Hematopoietic multipotent progenitor cell treated with erythropoietin and hydrocortisone succinate and interleukin-3 and kit ligand, for 8 days (in vitro differentiated cells): ENCODE measurements around the gene IFTAP.

Source experiments
- DNase-seq: peaks from one replicate; pipeline ENCODE4 v3.0.0-alpha.2; 2015

Gene IFTAP

GRCh38 chr11:36600180-36600579 is 5.9 kb downstream of the IFTAP start:
- no peak for DNase-seq

- no peak for DNase-seq
Observed at GRCh38 chr11:36601155-36601554, 6.9 kb downstream of the IFTAP start.

DNA sequence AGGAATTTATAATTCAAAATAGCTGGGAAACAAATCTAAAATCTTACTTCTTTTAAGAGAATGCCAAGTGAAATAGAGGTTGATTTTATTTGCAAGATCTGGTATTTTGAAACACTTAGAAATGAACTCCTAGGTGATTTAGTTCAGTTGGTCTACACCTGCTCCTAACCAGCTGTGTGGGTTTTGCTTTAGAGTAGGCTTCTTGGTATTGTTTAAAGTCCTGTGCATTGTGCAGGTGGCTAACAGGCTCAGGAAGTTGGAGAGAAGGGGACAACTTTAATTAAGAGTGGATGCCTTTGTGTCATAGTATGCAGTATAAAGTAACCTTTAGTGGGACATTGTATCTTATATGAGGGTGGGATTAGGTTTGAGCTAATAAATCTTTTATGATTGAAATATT is 7.8 kb downstream of the IFTAP start:
- DNase-seq = no peak

GRCh38 chr11:36605221-36606216 is 11.2 kb downstream of the IFTAP start:
- no peak for DNase-seq

DNA sequence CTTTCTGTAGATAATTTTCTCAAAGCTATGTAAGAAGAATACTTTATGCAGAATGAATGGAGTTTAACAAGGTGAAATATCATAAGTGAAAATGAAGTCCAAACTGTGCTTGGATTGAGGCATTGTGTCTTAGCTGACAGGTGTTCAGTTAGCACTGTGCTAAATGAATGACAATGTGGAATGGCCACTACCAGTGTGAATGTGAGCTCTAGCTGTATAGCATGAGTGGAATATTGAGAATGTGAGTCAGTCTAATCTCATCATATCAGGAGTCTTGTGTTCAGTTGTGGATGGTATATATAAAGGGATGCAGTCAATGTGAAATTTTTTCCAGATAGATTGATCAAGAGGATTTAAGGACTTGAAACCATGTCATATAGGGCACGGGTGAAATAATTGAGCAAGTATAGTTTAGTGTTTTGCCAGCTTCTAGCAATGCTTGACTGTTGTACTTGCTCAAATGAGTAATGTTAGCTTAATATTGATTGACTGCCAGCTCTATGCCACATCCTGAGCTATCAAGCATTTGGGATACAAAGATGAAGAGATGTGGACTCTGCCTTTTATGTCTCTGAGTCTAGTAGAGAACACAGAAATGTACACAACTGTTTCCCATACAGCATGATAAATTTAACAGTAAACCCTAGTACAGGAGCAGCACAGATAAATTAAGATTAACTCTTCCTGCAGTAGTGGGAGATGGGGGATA is 14.3 kb downstream of the IFTAP start:
- DNase-seq = no peak

- peak; percentile 58 for DNase-seq
Observed at GRCh38 chr11:36609383-36609782, 15.1 kb downstream of the IFTAP start.

GRCh38 chr11:36615826-36616225 is 21.5 kb downstream of the IFTAP start:
- no peak for DNase-seq

- peak; percentile 90 for DNase-seq
Observed at GRCh38 chr11:36617543-36618362, 23.5 kb downstream of the IFTAP start.

GRCh38 chr11:36618363-36619047 is 24.2 kb downstream of the IFTAP start:
- DNase-seq = no peak

GRCh38 chr11:36619502-36619901 is 25.2 kb downstream of the IFTAP start:
- peak; percentile 78 for DNase-seq

GRCh38 chr11:36620246-36620645 is 25.9 kb downstream of the IFTAP start:
- DNase-seq = no peak

DNA sequence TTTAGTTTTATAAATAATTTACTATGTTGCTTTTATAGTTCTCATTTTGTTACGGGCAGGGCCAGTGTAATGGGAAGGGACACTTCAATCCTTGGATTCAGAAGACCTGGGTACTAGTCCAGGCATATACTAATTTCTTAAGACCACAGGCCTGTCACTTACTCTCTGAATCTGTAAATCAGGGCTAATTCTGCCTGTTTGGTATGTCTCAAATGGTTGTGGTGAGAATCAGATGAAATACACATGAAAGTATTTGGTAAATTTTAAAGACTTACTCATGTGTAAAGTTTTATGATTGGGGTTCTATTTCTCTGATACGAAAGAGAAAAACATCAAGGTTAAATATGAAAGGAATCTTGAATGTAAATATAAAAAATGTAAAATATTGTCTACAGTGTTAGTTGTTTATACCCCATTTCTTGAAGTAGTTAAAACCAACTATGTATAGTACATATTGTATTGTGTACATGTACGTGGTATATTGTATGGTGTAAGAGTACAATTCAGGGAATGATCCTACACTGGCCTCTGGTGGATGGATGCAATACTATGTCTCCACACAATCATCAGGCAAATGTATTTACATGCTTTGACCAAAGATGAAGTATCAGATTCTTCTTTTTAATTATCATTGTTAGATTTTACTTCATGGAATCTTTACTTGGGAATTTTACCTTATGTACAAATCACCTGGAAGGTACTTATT is 28.3 kb downstream of the IFTAP start:
- peak; percentile 81 for DNase-seq

DNA sequence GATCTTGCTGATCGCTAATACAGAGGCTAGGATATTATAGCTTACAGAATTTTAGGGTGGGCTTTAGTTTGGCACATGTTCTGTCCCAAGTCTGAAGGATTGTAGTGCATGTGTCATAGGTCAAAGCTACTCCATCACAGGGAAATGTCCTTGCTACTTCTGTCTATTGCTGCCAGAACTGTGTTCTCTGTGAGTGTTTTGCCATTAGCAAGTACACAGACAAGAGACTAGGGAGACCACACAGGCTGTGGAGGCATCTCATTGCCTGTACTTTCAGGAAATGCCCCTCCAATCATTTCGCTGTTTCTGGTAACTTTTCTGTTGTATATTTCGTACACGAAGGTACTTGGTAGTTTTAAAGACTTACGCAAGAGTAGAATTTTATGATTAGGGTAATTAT is 29.2 kb downstream of the IFTAP start:
- no peak for DNase-seq

DNA sequence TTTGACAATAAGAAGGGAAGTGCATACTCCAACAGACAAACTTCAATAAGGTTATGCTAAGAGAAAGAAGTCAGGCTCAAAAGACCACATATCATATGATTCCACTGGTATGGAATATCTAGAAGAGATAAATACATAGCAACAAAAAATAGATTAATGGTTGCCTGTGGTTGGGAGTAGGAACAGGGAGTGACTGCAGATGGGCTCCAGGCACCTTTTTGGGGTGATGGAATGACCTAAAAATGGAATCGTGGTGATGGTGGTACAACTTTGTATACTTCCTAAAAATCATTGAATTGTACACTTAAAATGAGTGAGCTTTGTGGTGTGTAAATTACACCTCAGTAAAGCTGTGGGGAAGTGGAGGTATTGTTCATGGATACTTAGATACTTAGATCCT is 32.7 kb downstream of the IFTAP start:
- no peak for DNase-seq

DNA sequence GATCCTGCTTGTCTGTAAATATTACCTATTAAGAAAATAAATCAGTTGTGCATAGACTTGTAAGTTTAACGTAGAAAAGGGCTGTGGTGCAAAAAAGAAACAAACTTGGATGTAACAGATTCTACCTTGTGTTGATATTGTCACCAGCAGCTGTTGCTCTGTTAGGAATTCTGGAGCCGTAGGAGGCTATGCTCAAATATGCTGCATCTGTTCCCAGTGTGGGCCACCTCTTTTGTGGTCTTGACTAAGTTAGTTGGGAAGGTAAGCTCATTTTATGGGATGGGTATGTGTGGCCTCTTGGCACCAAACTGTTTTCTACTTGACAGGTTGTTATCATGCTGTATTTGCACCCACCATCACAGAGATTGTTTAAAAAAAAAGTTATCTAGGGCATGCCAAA is 33.2 kb downstream of the IFTAP start:
- DNase-seq = no peak

GRCh38 chr11:36628141-36628540 is 33.8 kb downstream of the IFTAP start:
- no peak for DNase-seq

DNA sequence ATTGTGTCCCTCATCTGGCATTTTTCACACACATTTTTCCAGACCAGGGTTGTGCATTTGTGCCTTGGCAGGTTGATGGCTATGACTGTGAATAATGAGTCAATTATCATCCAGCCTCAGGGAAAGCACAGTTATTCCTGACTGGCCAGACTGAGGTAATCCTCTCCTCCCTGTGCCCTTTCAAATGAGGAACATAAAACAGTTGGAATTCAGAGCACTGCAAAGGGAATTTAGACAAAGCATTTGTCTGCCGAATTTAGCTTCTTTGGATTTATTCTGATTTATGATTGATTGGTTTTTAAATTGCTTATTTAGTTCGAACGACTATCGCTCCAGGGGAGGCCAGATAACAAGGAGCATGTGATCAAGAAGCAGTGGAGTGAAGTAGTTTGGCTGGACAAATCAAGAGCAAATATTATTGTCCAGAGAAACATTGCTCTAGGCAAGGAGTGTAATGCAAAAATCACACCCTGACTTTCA is 34.5 kb downstream of the IFTAP start:
- DNase-seq = no peak

GRCh38 chr11:36631774-36632173 is 37.5 kb downstream of the IFTAP start:
- no peak for DNase-seq

DNA sequence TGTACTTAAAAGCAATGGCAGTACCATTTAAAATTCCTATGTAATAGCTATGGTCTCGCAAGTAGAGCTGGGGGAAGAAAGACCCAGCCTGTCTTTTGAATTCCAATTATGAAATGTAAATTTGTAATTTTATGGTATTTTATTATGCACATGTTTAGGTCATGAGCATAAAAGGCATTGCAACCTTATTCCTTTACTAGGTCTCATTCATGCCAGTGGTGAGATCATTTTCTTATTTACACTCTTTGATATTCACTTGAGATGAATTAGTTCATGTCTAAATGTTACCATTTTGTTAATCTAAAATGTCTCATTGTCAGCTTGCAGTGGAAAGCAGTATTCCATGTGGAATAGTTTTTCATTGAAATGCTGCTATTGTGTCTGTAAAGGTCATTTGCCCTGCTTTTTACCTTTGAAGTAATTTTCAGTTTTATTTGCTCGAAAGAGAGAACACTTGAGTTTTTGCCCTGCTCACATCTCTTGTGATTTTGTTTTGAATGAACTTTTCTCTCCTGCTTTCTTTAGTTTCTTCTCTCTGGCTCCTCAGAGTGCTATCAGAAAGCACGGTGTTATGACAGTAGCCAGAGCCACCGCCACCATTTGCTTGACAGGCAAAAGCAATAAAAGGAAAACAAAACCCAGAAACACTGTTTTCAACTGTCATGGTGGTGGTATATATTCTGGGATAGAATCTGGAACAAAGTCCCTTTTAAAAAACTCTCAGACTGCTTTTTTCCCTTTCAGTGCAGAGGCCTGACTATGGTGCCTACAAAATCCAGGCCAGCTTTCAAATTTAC is 41.0 kb downstream of the IFTAP start:
- DNase-seq = no peak

DNA sequence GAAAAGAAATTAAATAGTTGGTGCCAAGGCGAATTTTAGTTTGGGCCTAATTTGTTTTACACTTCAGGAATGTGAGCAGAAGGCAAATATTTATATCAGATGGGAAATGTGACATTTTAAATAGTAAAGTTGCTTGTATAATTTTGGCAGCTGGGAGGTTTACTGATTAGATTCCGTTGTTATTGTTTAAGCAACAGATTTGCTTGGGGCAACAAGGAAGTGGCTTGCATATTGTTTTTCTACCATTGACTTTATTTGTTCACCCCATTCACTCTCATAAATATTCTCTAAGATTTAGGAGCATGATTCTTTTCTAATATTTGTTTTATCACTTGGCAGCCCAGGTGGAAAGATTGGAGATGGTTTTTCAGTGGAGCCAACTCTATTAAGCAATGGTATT is 44.3 kb downstream of the IFTAP start:
- DNase-seq = no peak
